ENCODE data around the gene DAZAP1. TPM values are rescaled to one million over a fixed set of nuclear protein-coding genes. Genes with fewer than 3 reads are reported as not detected.

The DAZAP1 gene
- total RNA-seq, 1 experiment from 2014 or later: 165 TPM

GRCh38 chr19:1422943-1423342 lies 15.6 kb downstream of the DAZAP1 start:
- no peak for TF ChIP-seq CTCF (IDR thresholded peaks at IDR 0.05; ENCODE audit: insufficient read depth in 1 of 2, low read depth in 1 of 2, low read length in 1 of 2, severe bottlenecking in 1 of 2, unreplicated experiment in 1 of 2)
- no peaks in the 10 kb centered on the region; the same call in none of the 2 replicates for H3K36me3 ChIP-seq (ENCODE audit: control insufficient read depth, insufficient read depth, low read length)
- no peak for DNase-seq
- Mint-ChIP-seq H3K4me1 (ENCODE audit: low read depth, unreplicated experiment) (peaks cover 24% of the 10 kb centered on the region), H3K27ac (ENCODE audit: unreplicated experiment) (peak overlapping the region; percentile 34), H3K4me3 (ENCODE audit: unreplicated experiment) (no peak overlapping the region), H3K9me3 (ENCODE audit: unreplicated experiment) (no peaks in the 10 kb centered on the region), H3K36me3 (ENCODE audit: insufficient read depth, unreplicated experiment) (peaks cover 91% of the 10 kb centered on the region), H3K27me3 (ENCODE audit: insufficient read depth, unreplicated experiment) (no peaks in the 10 kb centered on the region)
- ChIA-PET POLR2A (no interaction called here), CTCF (no interaction called here)
- peaks cover 26% of the 10 kb centered on the region for H3K4me1 ChIP-seq
- no TSS peak for BruUV-seq (replicated peaks)
- intact Hi-C loops (cut with micrococcal nuclease; ENCODE audit: unreplicated experiment): no loop called here
- no peak overlapping the region for H3K4me3 ChIP-seq (ENCODE audit: low read depth, low read length)
- no peaks in the 10 kb centered on the region for H3K27me3 ChIP-seq (replicated peaks; ENCODE audit: control insufficient read depth, insufficient read depth, low read length)
- H3K9me3 ChIP-seq: no peaks in the 10 kb centered on the region

GRCh38 chr19:1423436-1424191 lies 16.2 kb downstream of the DAZAP1 start:
- intact Hi-C loops (cut with micrococcal nuclease; ENCODE audit: unreplicated experiment): no loop called here
- ChIA-PET POLR2A (no interaction called here), CTCF (no interaction called here)
- DNase-seq: no peak
- BruUV-seq (replicated peaks): no TSS peak
- Histone ChIP-seq H3K36me3 (ENCODE audit: control insufficient read depth, insufficient read depth, low read length) (no peaks in the 10 kb centered on the region; the same call in none of the 2 replicates), H3K27me3 (replicated peaks; ENCODE audit: control insufficient read depth, insufficient read depth, low read length) (no peaks in the 10 kb centered on the region), H3K4me1 (peaks cover 26% of the 10 kb centered on the region), H3K9me3 (no peaks in the 10 kb centered on the region), H3K4me3 (ENCODE audit: low read depth, low read length) (no peak overlapping the region)
- Mint-ChIP-seq H3K9me3 (ENCODE audit: unreplicated experiment) (no peaks in the 10 kb centered on the region), H3K27ac (ENCODE audit: unreplicated experiment) (peak overlapping the region; percentile 34), H3K36me3 (ENCODE audit: insufficient read depth, unreplicated experiment) (peaks cover 91% of the 10 kb centered on the region), H3K27me3 (ENCODE audit: insufficient read depth, unreplicated experiment) (no peaks in the 10 kb centered on the region), H3K4me1 (ENCODE audit: low read depth, unreplicated experiment) (peaks cover 24% of the 10 kb centered on the region), H3K4me3 (ENCODE audit: unreplicated experiment) (peak overlapping the region; percentile 59)
- TF ChIP-seq CTCF (IDR thresholded peaks at IDR 0.05; ENCODE audit: insufficient read depth in 1 of 2, low read depth in 1 of 2, low read length in 1 of 2, severe bottlenecking in 1 of 2, unreplicated experiment in 1 of 2): no peak

- no peaks in the 10 kb centered on the region for H3K27me3 ChIP-seq (replicated peaks; ENCODE audit: control insufficient read depth, insufficient read depth, low read length)
- TF ChIP-seq CTCF (IDR thresholded peaks at IDR 0.05; ENCODE audit: insufficient read depth in 1 of 2, low read depth in 1 of 2, low read length in 1 of 2, severe bottlenecking in 1 of 2, unreplicated experiment in 1 of 2): no peak
- Mint-ChIP-seq H3K9me3 (ENCODE audit: unreplicated experiment) (no peaks in the 10 kb centered on the region), H3K36me3 (ENCODE audit: insufficient read depth, unreplicated experiment) (peaks cover 85% of the 10 kb centered on the region), H3K4me1 (ENCODE audit: low read depth, unreplicated experiment) (peaks cover 24% of the 10 kb centered on the region), H3K27ac (ENCODE audit: unreplicated experiment) (no peak overlapping the region), H3K27me3 (ENCODE audit: insufficient read depth, unreplicated experiment) (no peaks in the 10 kb centered on the region), H3K4me3 (ENCODE audit: unreplicated experiment) (peak overlapping the region; percentile 59)
- POLR2A ChIA-PET: no interaction called here
- intact Hi-C loops (cut with micrococcal nuclease; ENCODE audit: unreplicated experiment): no loop called here
- no peak overlapping the region for H3K4me3 ChIP-seq (ENCODE audit: low read depth, low read length)
- peak; percentile 72 for DNase-seq
- H3K4me1 ChIP-seq: peaks cover 26% of the 10 kb centered on the region
- no TSS peak for BruUV-seq (replicated peaks)
- no peaks in the 10 kb centered on the region for H3K9me3 ChIP-seq
- no peaks in the 10 kb centered on the region; the same call in none of the 2 replicates for H3K36me3 ChIP-seq (ENCODE audit: control insufficient read depth, insufficient read depth, low read length)
- CTCF ChIA-PET: no interaction called here
Measured at GRCh38 chr19:1424192-1424955, 17.0 kb downstream of the DAZAP1 start.

All from Caco-2 (cell line).